HG03139 (cell line): Measurements from ENCODE around the gene CARD11.
"Not testable (repeated sequence)": the region's sequence is repeated elsewhere in the genome, so short reads cannot be mapped to it uniquely, and the experiment has no call there.

ENCODE experiments used
- ATAC-seq: cut with Tn5 transposase; IDR thresholded peaks from one replicate; pipeline ENCODE4 v1.9.1; 2021; ENCODE audit not compliant: unreplicated experiment

Gene CARD11

GRCh38 chr7:3021825-3022224, 21.8 kb downstream of the CARD11 start:
- ATAC-seq, result no peak

- not testable (repeated sequence) for ATAC-seq
Observed at GRCh38 chr7:3021224-3021623, 22.4 kb downstream of the CARD11 start.

DNA sequence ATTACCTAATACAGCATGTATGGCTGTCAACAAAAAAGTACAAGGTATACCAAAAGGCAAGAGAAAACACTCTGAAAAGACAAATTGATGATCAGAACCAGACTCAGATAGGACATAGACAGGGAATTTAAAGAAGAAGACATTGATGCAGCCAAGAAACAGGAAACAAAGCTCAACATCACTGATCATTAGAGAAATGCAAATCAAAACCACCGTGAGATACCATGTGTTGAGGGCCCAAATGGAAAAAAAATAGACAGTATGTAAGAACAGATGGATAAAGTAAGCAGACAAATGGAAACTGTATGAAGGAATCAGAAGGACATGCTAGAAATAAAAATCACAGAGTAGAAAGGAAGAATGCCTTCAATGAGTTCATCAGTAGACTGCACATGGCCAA, 23.3 kb downstream of the CARD11 start:
- ATAC-seq, result no peak

GRCh38 chr7:3019801-3020200, 23.9 kb downstream of the CARD11 start:
- ATAC-seq, result no peak

- ATAC-seq, result no peak
Observed at GRCh38 chr7:3013975-3014792, 29.5 kb downstream of the CARD11 start.

DNA sequence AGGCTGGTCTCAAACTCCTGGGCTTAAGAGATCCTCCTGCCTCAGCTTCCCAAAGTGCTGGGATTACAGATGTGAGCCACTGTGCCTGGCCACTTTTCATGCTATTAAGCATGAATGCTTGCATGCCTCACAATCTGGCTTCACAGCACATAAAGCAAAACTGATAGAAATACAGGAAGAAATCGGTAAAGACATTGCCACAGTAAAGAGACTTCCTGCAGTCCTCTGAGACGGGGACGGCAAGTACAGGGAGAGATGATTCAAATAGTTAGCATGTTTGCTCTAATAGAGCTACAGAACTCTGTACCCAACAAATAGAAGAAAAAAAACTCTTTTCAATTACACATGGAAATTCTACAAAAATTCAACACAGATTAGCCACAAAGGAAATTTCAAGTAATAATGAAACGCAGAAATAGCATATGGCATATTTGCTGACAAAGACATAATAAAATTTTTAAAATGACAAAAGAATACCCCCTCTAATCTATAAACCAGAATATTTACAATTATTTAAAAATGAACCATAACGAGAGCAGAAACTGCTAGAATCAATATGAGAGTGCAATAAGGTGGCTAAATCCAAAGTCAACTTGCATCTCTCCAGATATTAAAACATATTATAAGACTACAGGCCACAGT, 32.3 kb downstream of the CARD11 start:
- ATAC-seq, result no peak

DNA sequence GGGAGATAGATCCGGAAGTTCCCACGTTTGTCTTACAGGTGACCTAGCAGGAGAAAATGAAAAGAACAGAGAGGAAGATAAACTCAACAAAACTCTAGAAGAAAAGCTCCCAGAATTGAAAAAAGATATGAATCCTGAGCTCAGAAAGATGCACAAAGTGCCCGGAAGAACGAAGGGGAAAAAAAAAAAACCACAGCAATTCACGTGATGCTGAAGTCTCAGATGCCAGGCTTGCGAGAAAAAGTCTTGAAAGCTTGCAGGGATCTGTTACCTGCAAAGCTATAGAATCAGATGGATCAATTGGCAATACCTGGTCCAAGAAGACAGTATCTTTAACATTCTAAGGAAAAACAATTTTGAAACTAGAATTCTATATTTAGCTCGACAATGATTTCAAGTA, 33.5 kb downstream of the CARD11 start:
- ATAC-seq, result no peak

GRCh38 chr7:3009086-3009485, 34.6 kb downstream of the CARD11 start:
- no peak for ATAC-seq

DNA sequence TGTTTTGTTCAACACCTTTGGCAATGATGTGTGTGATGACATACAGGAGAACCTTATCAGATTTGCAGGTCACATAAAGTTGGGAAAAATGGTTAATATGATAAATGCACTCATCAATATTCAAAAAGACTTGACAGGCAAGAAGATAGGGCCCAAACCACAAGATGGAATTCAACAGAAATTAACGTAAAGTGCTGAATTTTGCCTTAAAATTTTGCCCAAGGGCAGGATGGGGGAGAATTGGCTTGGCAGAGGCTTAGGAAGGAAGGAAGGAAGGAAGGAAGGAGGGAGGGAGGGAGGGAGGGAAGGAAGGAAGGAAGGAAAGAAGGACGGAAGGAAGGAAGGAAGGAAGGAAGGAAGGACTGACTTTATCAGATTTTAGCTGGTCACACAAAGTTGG, 35.3 kb downstream of the CARD11 start:
- ATAC-seq, result no peak

DNA sequence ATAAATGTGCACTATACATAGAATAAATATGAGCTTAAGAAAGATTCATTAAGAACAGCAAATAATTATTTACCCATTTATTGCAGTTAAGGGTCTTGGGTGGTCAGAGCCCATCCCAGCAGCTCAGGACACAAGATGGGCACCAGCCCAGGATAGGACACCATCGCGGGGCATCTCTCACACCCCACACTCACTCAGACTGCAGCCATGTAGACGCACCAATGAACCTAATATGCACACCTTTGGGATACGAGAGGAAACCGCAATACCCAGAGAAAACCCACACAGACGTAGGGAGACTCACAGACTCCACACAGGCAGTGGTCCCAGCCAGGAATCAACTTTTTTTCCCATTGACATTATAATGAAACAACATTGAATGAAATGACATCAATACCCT, 36.0 kb downstream of the CARD11 start:
- ATAC-seq, result no peak

DNA sequence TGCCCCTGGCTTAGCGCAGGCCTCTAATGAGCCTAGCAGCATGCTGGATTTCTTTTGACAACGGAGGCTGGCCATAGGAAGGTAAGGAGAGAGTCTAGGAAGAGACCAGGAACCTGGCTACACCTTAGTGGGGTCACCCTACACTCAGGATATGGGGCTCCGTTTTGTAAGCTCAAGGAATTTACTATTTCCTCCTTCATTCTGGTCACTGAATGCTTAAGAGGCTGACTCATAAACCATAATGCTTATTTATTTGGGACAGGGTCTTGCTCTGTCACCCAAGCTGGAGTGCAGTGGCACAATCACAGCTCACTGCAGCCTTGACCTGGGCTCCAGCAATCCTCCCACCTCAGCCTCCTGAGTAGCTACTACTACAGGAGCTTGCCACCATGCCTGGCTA, 38.4 kb downstream of the CARD11 start:
- no peak for ATAC-seq

- no peak for ATAC-seq
Observed at GRCh38 chr7:3003936-3004335, 39.7 kb downstream of the CARD11 start.

DNA sequence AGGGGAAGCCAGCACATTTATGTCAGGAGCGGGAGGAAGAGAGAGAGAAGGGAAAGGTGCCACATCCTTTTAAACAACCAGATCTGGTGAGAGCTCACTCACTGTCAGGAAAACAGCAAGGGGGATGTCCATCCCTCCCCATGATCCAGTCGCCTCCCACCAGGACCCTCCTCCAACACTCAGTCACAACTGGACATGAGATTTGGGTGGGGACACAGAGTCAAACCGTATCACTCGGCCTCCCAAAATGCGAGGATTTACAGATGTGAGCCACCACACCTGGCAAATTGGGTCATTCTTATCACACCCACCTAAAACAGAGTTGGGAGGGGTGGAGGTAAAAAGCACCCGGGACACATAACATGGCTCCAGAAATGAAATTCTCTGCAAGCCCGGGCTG, 41.0 kb downstream of the CARD11 start:
- ATAC-seq, result no peak

DNA sequence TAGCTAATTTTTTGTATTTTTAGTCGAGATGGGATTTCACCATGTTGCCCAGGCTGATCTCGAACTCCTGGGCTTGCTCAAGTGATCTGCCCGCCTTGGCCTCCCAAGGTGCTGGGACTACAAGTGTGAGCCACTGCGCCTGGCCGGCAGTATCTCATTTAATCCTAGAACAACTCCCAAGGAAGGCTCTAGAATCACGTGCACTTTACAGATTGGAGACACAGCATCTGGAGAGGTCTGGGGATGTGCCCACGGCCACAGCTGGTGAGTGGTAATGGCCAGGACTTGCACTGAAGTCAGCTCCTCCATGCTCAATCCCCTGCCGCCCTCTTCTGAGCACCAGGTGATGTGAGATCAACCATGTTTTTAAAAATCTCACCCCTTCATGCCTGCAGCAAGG, 43.1 kb downstream of the CARD11 start:
- ATAC-seq, result no peak

DNA sequence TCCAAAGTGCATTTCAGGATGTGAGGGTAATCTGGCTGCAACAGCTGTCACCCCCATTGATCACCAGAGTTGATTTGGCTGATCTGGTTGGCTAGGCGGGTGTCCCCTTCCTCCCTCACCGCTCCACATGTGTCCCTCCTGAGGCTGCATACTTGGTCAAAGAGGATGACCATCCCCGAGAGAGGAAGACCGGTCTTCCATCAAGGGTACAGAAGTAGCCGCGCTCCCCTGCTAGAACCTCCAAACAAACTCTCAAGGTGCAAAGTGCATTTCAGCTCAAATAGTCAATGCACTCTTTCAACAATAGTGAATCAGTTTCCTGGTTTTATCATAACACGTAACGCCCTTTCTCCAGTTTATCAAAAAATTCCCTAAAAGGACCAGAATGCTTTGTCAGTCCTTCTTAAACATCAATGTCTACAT, 44.6 kb downstream of the CARD11 start:
- no peak for ATAC-seq

DNA sequence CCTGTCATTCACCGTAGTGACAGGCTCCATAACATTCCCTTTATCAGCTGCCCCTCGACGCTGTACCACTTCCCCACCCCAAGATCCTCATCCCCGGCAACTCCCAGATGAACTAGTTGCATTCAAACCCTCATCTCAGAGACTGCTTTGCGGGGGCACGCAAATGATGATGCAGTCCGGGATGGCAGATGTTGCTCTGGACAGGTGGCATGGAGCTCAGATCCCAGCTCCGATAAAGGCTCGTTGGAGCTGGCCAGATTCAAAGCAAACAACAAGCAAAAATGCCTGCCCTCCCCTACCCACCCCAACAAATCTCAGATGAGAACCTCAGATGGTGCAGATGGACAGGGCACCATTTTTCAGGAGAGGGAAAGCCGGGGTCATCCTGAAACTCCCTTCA, 46.7 kb downstream of the CARD11 start:
- no peak for ATAC-seq

DNA sequence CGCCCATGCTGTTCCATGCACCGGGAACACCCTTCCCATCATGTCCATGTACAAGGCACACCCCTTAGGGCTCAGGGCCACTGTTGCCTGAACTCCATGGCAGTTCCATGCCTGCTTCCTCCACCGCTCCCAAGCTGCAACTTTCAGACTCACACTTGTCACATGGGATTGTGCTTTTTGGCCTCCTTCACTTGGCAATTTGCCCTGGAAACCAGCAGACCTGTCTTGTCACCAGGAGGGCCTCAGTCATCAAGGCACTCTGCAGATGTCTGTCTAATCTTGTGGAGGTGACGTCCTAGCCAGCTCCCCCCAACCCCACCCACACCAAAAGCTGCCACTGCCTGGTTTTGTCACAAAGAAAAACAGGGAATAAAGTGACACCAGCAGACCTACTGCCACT, 47.5 kb downstream of the CARD11 start:
- ATAC-seq, result no peak

- ATAC-seq, result no peak
Observed at GRCh38 chr7:2993868-2994267, 49.8 kb downstream of the CARD11 start.

- no peak for ATAC-seq
Observed at GRCh38 chr7:2993396-2993795, 50.3 kb downstream of the CARD11 start.

GRCh38 chr7:2990949-2991470, 52.7 kb downstream of the CARD11 start:
- ATAC-seq, result no peak

DNA sequence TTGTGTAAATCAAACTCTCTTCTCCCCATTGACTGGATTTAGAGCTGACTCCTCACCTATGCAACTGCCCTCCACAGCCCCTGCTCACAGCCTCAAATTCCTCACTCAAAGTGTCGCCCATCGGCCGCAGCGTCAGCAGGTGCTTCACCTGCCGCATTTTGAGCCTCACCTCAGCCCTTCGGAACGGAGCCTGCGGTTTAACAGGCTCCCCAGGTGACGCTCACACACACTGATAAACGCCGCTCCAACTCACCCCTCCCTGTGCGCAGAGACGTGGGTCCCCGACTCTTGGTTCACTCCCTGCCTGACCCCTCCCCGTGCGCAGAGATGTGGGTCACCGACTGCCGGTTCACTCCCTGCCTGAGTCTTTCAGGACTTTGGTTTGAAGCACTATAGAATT, 57.1 kb downstream of the CARD11 start:
- ATAC-seq, result no peak

GRCh38 chr7:2985866-2986265, 57.8 kb downstream of the CARD11 start:
- no peak for ATAC-seq
